Skin of body (tissue), 3 donors: ENCODE measurements around the gene ISOC1. TPM values are rescaled to one million over a fixed set of nuclear protein-coding genes. Genes with fewer than 3 reads are reported as not detected.

Experiments
- DNase-seq: peaks from one replicate; lab custom pipeline; 2025; lab: John Stamatoyannopoulos, UW
- small RNA-seq: library from RNA; depleted of rRNA; stranded (forward); fragments of <200 nt; gene quantifications from one replicate; pipeline ENCODE3, GENCODE V24; 2014; ENCODE audit warnings: low replicate concordance
- total RNA-seq: library from RNA; depleted of rRNA; stranded (reverse); fragments of >200 nt; gene quantifications from one replicate; pipeline ENCODE4 v1.2.3, GENCODE V29; 2014

Gene ISOC1
- total RNA-seq, 1 donor from 2014 or later = 38.0 TPM

DNA sequence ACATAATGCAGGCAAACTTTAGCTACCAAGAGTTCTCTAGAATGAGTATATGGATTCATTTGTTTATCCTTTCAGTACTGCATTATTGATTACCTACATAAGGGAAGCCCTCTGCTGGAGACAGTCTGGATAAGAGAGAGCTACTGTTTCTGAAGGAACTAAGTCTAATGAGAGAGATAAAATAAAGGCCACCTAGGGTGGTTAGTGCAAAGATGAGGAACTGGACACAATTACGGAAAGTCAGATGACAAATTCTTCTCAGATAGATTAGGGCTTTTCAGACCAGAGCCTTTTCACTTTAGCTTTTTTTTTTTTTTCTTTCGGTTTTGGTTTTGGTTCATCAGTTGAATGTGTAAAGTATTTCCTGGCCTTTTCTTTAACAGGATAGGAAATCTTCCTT is 31.3 kb downstream of the ISOC1 start:
- DNase-seq = no peak

DNA sequence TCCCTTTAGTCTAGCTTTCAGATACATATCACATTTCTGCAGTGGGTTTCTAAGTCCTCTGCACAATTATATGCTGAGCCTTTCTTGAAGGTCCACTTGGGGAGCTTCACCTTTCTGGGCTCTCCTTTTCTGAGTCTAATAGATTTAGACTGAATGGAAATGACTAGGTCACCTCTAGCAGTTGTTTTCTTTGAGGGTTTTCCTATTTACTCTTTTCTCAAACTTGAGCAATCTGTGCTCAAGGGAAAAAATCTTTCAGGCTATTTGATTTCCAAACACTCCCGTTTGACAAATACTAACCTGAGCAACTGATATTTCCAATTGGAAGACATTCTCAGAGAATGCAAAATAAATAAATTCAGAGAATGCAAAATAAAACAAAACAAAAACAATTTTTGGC is 39.0 kb downstream of the ISOC1 start:
- DNase-seq = no peak

DNA sequence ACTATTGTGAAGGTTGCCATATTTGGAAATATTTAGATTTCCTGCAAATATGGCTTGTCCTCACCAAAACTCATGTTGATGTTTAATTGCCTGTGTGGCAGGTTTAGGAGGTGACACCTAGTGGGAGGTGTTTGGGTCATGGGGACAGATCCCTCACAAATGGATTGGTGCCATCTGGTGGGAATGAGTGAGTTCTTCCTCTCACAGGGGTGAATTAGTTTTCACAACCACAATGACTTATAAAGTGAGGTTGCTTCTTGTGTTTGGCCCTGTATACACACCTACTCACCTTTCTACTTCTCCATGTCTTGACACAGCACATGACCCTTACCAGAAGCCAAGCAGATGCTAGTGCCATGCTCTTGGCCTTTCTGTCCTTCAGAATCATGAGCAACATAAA is 41.1 kb downstream of the ISOC1 start:
- no peak for DNase-seq

DNA sequence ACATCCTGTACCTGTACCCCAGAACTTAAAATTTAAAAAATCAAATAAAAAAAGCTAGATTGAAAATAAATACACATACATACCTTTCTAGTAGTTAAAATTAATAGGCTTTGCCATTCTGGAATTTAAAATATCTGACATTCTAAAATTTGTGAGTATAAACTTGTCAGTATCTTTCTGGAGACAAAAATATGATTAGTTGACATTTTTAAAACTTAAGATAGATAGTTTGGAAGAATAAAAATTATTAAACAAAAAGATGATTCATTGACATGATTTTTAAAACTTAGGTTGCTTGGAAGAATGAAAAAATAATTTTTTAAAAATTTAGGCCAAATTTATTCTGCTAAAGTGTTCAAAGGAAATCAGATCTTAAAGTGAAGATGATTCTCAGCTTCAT is 43.1 kb downstream of the ISOC1 start:
- no peak for DNase-seq

DNA sequence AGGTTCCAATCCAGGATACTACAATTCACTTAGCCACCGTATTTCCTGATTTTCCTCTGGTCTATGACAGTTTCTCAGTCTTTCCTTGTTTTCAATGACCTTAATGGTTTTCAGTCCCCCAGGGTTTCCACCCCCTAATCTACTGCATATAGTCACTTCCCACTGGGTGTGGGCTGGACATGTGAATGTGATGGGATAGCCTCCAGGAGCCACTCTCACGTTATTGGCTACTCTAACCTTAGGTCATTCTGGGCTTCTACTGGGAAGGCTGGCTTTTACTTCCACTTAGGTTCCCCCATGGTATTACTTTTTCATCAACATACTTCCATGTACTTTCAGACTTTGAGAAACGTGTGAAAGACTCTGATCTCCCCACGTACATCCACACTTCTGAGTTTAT is 46.5 kb downstream of the ISOC1 start:
- no peak for DNase-seq

DNA sequence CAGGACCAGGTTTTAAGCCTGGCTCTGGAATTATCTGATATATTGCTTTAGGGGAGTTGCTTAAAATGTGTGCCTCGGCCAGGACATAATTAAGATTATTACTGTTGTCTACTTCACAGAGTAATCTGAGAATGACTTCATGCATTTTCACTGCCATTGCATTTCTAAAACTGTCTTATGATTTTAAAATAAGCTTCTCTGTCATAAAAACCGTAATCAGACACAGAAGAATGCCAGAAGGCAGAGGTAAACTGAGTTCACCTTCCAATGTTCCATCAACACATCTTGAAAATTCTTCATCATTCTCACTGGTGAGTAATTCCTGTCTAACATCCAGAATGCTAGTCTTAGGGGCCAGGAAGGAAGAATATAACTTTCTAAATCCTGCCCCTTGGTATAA is 47.1 kb downstream of the ISOC1 start:
- DNase-seq = peak; percentile 37

DNA sequence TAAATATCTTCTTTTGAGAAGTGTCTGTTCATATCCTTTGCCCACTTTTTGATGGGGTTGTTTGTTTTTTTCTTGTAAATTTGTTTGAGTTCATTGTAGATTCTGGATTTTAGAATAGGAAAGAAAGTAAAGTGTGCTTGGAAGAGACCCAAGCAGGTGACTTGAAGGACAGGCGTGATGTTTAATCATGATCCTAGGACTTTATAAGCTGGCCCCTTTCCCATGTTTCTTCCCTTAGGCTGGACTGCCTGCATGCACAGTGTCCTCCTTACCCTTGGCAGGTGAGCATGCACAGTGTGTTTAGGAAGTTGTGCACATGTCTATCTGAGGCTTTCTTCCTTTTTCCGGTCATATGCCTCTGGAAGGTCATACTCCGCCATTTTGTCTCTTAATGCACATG is 61.3 kb downstream of the ISOC1 start:
- no peak for DNase-seq

DNA sequence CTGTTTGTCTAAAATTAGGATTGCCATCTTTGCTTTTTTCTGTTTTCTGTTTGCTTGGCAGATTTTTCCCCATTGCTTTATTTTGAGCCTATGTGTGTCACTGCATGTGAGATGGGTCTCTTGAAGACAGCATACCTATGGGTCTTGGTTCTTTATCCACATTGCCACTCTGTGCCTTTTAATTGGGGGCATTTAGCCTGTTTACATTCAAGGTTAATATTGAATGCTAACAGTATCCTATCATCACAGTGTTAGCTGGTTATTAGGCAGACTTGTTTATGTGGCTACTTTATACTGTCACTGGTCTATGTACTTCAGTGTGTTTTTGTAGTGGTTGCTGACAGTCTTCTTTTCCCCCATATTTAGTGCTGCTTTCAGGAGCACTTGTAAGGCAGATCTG is 67.3 kb downstream of the ISOC1 start:
- no peak for DNase-seq

Small RNAs within 50 kb of the gene (small RNA-seq; reads per million reads assigned to genes)
- gene MIR4633 = not detected

Other genes with a start within 250 kb of the ISOC1 start
- 10.1 TPM for gene SLC27A6, start 129.3 kb upstream of the ISOC1 start, total RNA-seq